Measurements from ENCODE around the gene KRTAP9-7. TPM values are rescaled to one million over a fixed set of nuclear protein-coding genes. Genes with fewer than 3 reads are reported as not detected.
"Not testable (repeated sequence)": the region's sequence is repeated elsewhere in the genome, so short reads cannot be mapped to it uniquely, and the experiment has no call there.

Gene KRTAP9-7
- total and polyA plus RNA-seq, 4 donors = not detected

DNA sequence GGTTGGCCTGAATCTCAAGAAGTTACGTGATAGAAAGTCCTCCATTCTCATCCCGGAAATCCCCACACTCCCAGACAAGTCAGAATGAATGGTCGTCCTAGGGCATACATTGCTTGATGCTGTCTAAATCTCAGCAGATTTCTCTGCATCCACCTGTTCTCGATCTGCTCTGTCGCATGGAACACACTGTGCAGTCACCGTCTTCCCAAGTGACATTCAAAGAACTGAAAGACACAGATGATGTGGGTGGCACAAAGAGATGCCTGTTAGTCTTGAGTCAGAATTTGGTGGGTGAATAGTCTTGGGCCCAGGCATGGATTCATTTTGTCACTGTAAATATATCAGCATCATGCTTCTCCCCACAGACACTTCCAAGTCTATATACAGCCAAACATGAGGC lies 43.8 kb upstream of the KRTAP9-7 start:
- TF ChIP-seq CTCF (IDR thresholded peaks at IDR 0.05; ENCODE audit: control extremely low read depth, extremely low read depth) = no peak
- no peaks in the 10 kb centered on the region for H3K9me3 ChIP-seq (ENCODE audit: control insufficient read depth in 4 of 4, insufficient read depth in 3 of 4, low read length in 3 of 4)
- H3K4me3 ChIP-seq = no peak overlapping the region
- ATAC-seq (ENCODE audit: insufficient read depth, low FRiP score) (no peak), DNase-seq (no peak)
- H3K4me1 ChIP-seq (ENCODE audit: control insufficient read depth in 5 of 5, insufficient read depth in 5 of 5, low read length in 5 of 5) = no peaks in the 10 kb centered on the region
- WGBS, 2 donors = 89% methylated on average over 6 of the region's 6 CpGs
- no peak overlapping the region for H3K9ac ChIP-seq (ENCODE audit: insufficient read depth in 1 of 2, low read length in 2 of 2)
- peaks cover 0 to 10% (median 0%) of the 10 kb centered on the region in 3 donors for H3K27me3 ChIP-seq (ENCODE audit: control insufficient read depth in 3 of 3, insufficient read depth in 3 of 3, low read length in 2 of 3)
- no peak overlapping the region for H3K27ac ChIP-seq (ENCODE audit: low read depth in 1 of 2, low read length in 1 of 2)
- no peaks in the 10 kb centered on the region for H3K36me3 ChIP-seq (ENCODE audit: control insufficient read depth in 4 of 4, insufficient read depth in 4 of 4, low read length in 4 of 4)

GRCh38 chr17:41232399-41233105 lies 42.9 kb upstream of the KRTAP9-7 start, which contains the start of gene KRTAP9-3:
Gene KRTAP9-3 (plus strand): TSS chr17:41232449. CDS start chr17:41232502, 53 bp downstream.
- DNase-seq; ATAC-seq (ENCODE audit: insufficient read depth, low FRiP score); H3K27ac ChIP-seq (ENCODE audit: low read depth in 1 of 2, low read length in 1 of 2); H3K9ac ChIP-seq (ENCODE audit: insufficient read depth in 1 of 2, low read length in 2 of 2); H3K9me3 ChIP-seq (ENCODE audit: control insufficient read depth in 4 of 4, insufficient read depth in 3 of 4, low read length in 3 of 4); H3K27me3 ChIP-seq (ENCODE audit: control insufficient read depth in 3 of 3, insufficient read depth in 3 of 3, low read length in 2 of 3); H3K4me3 ChIP-seq; H3K4me1 ChIP-seq (ENCODE audit: control insufficient read depth in 5 of 5, insufficient read depth in 5 of 5, low read length in 5 of 5); H3K36me3 ChIP-seq (ENCODE audit: control insufficient read depth in 4 of 4, insufficient read depth in 4 of 4, low read length in 4 of 4): not testable (repeated sequence)
- 80 to 83% methylated on average over 1 of the region's 1 CpG for WGBS, 2 donors

DNA sequence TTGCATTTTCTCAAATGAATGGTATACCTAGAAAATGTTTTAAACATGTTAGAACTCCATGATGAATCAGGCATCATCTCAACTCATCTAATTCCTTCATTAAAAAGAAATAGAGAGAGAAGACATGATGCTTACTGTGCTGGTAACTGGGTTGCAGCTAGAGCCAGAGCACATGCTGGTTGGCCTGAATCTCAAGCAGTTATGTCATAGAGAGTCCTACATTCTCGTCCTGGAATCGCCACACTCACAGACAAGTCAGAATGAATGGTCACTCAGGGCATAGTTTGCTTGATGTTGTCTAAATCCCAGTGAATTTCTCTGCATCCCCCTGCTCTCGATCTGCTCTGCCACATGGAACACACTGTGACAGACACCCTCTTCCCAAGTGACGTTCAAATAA lies 38.4 kb upstream of the KRTAP9-7 start:
- WGBS, 2 donors = 72 to 77% methylated on average over 4 of the region's 4 CpGs
- DNase-seq; H3K9me3 ChIP-seq (ENCODE audit: control insufficient read depth in 4 of 4, insufficient read depth in 3 of 4, low read length in 3 of 4); H3K4me3 ChIP-seq; H3K27me3 ChIP-seq (ENCODE audit: control insufficient read depth in 3 of 3, insufficient read depth in 3 of 3, low read length in 2 of 3); H3K27ac ChIP-seq (ENCODE audit: low read depth in 1 of 2, low read length in 1 of 2); H3K4me1 ChIP-seq (ENCODE audit: control insufficient read depth in 5 of 5, insufficient read depth in 5 of 5, low read length in 5 of 5); H3K36me3 ChIP-seq (ENCODE audit: control insufficient read depth in 4 of 4, insufficient read depth in 4 of 4, low read length in 4 of 4); ATAC-seq (ENCODE audit: insufficient read depth, low FRiP score); H3K9ac ChIP-seq (ENCODE audit: insufficient read depth in 1 of 2, low read length in 2 of 2): not testable (repeated sequence)

GRCh38 chr17:41237949-41238437 lies 37.5 kb upstream of the KRTAP9-7 start, which contains the start of gene KRTAP9-8:
Gene KRTAP9-8 (plus strand): TSS chr17:41237999. CDS start chr17:41238052, 53 bp downstream.
- not testable (repeated sequence) for H3K9ac ChIP-seq (ENCODE audit: insufficient read depth in 1 of 2, low read length in 2 of 2); H3K36me3 ChIP-seq (ENCODE audit: control insufficient read depth in 4 of 4, insufficient read depth in 4 of 4, low read length in 4 of 4); H3K4me3 ChIP-seq; ATAC-seq (ENCODE audit: insufficient read depth, low FRiP score); DNase-seq; H3K4me1 ChIP-seq (ENCODE audit: control insufficient read depth in 5 of 5, insufficient read depth in 5 of 5, low read length in 5 of 5); H3K27ac ChIP-seq (ENCODE audit: low read depth in 1 of 2, low read length in 1 of 2); H3K27me3 ChIP-seq (ENCODE audit: control insufficient read depth in 3 of 3, insufficient read depth in 3 of 3, low read length in 2 of 3); H3K9me3 ChIP-seq (ENCODE audit: control insufficient read depth in 4 of 4, insufficient read depth in 3 of 4, low read length in 3 of 4)
- WGBS, 2 donors = 46 to 53% methylated on average over 3 of the region's 3 CpGs

DNA sequence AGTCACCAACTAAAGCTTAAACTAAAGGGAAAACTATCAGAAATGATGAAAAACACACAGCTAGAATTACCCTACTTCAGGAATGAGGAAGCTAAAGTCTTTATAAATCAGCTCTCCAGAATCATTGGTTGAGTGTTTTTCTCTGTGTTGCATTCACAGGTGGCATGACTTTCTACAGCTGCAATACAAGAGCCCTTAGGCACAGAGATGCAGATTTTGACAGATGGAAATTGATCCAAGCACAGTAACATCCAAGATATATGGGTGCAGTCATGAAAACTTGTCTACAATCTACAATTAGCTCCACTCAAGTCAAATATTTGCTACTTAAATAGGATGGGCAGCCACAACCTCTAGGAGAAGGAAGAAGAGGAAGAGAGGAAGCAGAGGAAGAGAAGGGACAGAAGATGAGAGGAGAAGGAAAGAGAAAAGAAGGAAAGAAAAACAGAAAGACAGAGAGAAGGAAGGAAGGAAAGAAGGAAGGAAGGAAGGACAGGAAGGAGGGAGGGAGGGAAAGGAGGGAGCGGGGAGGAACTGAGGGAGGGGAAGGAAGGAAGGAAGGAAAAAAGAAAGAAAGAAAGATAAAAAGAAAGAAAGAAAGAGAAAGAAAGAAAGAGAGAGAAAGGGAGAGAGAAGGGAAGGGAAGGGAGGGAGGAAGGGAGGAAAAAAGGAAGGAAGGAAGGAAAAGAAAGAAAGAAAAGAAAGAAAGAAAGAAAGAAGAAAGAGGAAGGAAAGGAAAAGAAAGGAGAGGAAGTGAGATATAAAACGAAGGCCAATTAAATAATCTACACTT lies 28.3 kb upstream of the KRTAP9-7 start:
- H3K36me3 ChIP-seq (ENCODE audit: control insufficient read depth in 4 of 4, insufficient read depth in 4 of 4, low read length in 4 of 4); H3K9me3 ChIP-seq (ENCODE audit: control insufficient read depth in 4 of 4, insufficient read depth in 3 of 4, low read length in 3 of 4); ATAC-seq (ENCODE audit: insufficient read depth, low FRiP score); DNase-seq; H3K27me3 ChIP-seq (ENCODE audit: control insufficient read depth in 3 of 3, insufficient read depth in 3 of 3, low read length in 2 of 3); H3K9ac ChIP-seq (ENCODE audit: insufficient read depth in 1 of 2, low read length in 2 of 2); H3K4me3 ChIP-seq; H3K27ac ChIP-seq (ENCODE audit: low read depth in 1 of 2, low read length in 1 of 2); H3K4me1 ChIP-seq (ENCODE audit: control insufficient read depth in 5 of 5, insufficient read depth in 5 of 5, low read length in 5 of 5): not testable (repeated sequence)
- WGBS, 2 donors = 47 to 62% methylated on average over 2 of the region's 2 CpGs

GRCh38 chr17:41249637-41250240 lies 25.8 kb upstream of the KRTAP9-7 start, which contains the start of gene KRTAP9-4:
Gene KRTAP9-4 (plus strand): TSS chr17:41249687. CDS start chr17:41249721, 34 bp downstream.
- 67 to 77% methylated on average over 2 of the region's 2 CpGs for WGBS, 2 donors
- DNase-seq = not testable (repeated sequence)

More at GRCh38 chr17:41249637-41250240, 25.8 kb upstream of the KRTAP9-7 start, which contains the start of gene KRTAP9-4:
- not testable (repeated sequence) for H3K4me1 ChIP-seq (ENCODE audit: control insufficient read depth in 5 of 5, insufficient read depth in 5 of 5, low read length in 5 of 5); H3K27ac ChIP-seq (ENCODE audit: low read depth in 1 of 2, low read length in 1 of 2); ATAC-seq (ENCODE audit: insufficient read depth, low FRiP score); H3K27me3 ChIP-seq (ENCODE audit: control insufficient read depth in 3 of 3, insufficient read depth in 3 of 3, low read length in 2 of 3); H3K4me3 ChIP-seq; H3K9me3 ChIP-seq (ENCODE audit: control insufficient read depth in 4 of 4, insufficient read depth in 3 of 4, low read length in 3 of 4); H3K9ac ChIP-seq (ENCODE audit: insufficient read depth in 1 of 2, low read length in 2 of 2); H3K36me3 ChIP-seq (ENCODE audit: control insufficient read depth in 4 of 4, insufficient read depth in 4 of 4, low read length in 4 of 4)
